ENCODE data around the gene RCAN1.

The RCAN1 gene

GRCh38 chr21:34526618-34527290 lies 88.2 kb downstream of the RCAN1 start:
- TF ChIP-seq CTCF (IDR thresholded peaks at IDR 0.05; ENCODE audit: low read depth, low read length) = no peak
- H3K4me3 ChIP-seq (ENCODE audit: low read depth, low read length) = peak overlapping the region; percentile 88

DNA sequence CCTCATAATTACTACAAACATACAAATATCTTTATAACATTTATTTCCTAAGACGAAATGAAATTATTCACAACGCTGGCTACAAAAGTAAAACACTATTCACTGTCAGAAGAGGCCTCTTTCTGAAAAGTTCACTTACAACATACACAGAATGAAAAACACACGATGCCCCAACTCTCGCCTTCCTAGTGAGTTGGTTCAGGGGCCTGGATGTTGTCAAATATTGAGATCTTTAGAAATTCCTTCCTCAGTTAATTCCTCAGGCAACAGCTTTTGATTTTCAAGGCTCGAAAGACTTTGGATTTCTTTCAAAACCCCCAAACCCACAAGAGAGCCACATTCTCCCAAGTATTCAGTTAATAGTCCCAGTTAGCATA lies 88.7 kb downstream of the RCAN1 start:
- H3K4me3 ChIP-seq (ENCODE audit: low read depth, low read length) = peak overlapping the region; percentile 88

DNA sequence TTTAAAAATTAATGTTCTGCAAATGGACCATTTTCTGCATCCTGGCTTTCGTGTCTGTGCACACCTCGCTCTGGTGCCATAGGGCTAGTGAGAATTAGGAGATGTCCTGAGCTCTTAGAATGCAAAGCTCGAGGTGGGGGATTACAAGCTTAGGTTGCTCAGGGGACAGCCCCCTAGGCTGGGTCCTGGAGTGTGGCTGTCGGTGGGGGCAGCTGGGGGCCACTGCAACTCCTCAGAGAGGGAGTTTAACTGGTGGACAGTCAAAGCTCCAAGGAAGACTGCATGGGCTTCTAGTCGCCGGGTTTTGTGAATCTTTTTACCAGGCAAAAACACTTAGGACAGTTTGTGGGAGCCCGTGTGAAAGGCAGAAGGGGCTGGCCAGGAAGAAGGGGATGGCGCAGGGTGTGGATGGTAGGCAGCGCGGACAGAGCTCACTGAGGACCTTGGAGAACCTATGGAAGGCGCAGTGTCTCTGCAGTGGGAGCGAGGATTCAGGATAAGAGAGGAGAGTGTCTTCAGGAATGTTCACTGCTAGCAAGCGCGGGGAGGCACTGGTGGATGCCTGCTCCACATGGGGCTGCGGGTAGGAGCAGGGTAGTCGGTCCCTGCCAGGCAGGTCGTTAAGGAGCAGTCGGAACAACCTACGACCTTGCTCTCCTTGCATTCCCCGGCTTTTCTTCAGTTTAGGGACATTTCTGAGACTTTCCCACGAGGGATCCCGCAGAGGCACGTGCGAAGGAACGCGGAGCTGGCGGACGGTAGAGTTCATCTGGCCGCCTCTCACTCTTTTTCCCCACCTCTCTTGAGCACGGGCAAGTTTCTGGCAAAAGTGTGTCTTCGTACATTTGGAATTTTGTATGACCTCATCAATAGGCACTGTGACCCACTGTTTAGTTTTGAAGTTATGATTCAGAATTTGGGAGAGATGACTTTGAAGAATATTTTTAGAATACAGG lies 90.0 kb downstream of the RCAN1 start:
- H3K4me3 ChIP-seq (ENCODE audit: low read depth, low read length) = peak overlapping the region; percentile 88
- TF ChIP-seq CTCF (IDR thresholded peaks at IDR 0.05; ENCODE audit: low read depth, low read length) = no peak

More for the DNA sequence above, 88.7 kb downstream of the RCAN1 start:
- no peak for TF ChIP-seq CTCF (IDR thresholded peaks at IDR 0.05; ENCODE audit: low read depth, low read length)

DNA sequence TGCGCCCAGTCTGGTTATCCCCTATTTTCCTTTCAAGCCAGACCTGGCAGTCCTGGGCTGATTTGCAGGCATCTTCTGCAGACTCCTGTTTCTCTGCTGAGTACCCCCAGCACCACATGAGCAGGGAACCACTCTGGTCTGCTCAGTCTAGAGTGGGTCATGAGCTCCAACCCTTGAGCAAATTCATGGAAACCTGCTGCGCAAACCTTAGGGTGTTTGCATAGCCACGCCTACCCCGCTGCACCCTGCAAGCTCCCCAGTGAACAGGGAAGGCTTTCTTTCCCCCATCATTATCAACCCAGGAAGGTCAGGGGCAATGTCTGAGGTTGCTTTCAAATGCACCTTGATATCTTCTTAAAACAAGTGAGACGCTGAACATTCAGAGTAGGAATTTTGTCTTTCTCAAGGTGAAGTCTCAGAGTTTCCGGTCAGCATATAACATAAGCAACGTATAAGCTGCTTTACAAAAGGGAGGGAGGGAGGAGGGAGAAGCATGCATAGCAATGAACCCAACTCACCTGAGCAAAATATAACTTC lies 91.8 kb downstream of the RCAN1 start:
- no peak for TF ChIP-seq CTCF (IDR thresholded peaks at IDR 0.05; ENCODE audit: low read depth, low read length)
- no peak overlapping the region for H3K4me3 ChIP-seq (ENCODE audit: low read depth, low read length)

DNA sequence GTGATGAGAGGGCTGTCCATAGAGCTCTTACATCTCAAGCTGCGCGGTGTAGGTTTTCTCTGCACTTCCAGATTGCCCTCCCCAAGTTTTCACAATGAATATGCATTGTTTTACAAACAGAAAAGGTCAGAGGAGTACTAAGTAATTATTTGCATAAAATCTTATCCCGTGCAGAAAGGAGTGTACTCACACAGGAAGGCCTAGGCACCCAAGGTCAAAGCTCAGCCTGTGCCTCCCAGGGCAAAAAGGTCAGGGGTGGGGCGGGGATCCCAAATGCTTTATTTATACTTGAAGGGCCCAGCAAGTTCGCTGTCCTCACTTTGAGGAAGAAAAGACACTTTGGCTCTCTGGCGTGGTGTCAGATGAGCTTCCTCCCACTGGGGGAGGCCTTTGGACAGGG lies 92.6 kb downstream of the RCAN1 start:
- H3K4me3 ChIP-seq (ENCODE audit: low read depth, low read length) = no peak overlapping the region
- no peak for TF ChIP-seq CTCF (IDR thresholded peaks at IDR 0.05; ENCODE audit: low read depth, low read length)

DNA sequence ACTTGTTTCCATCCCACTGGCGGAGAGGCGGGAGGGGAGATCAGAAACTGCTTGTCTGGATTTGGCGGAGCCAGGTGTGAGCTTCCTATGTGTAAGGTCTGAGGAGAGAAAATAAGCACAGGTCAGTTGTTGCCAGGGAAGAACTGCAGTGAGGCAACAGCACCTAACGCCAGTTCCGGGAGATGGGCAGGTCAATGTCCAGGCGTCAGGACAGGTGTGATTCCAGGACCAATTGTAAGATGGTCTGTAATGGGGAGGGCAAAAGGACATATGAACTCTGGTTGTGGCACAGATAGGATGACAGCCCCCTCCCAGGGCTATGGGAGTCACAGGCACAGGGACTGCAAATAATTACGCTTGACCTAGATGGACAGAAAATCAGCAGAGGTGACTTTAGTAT lies 93.4 kb downstream of the RCAN1 start:
- H3K4me3 ChIP-seq (ENCODE audit: low read depth, low read length) = no peak overlapping the region
- TF ChIP-seq CTCF (IDR thresholded peaks at IDR 0.05; ENCODE audit: low read depth, low read length) = no peak
